ENCODE results near the gene VPREB3. TPM values are rescaled to one million over a fixed set of nuclear protein-coding genes. Genes with fewer than 3 reads are reported as not detected.

VPREB3 gene
- total and polyA plus RNA-seq, 2 of the 8 experiments (the other 6 are each of a cell fraction or from before 2014, with no cell fraction given), result 0.52 to 4.6 TPM

GRCh38 chr22:23750714-23751440 lies 3.3 kb downstream of the VPREB3 start, which contains the start of gene ZNF70:
ZNF70 (minus strand) TSS chr22:23751112; CDS start chr22:23745140, 5,972 bp downstream.
- no peaks in the 10 kb centered on the region for H3K79me1 ChIP-seq (ENCODE audit: low read depth, low read length)
- no peak within 1 kb of the TSS for H3K23ac ChIP-seq (ENCODE audit: insufficient read length)
- no peaks in the 10 kb centered on the region for H4K20me1 ChIP-seq (replicated peaks in 1 of 2; ENCODE audit: control insufficient read depth in 1 of 2, insufficient read depth in 2 of 2, low read length in 2 of 2)
- peak within 1 kb of the TSS; percentile 98 for H4K91ac ChIP-seq (replicated peaks; ENCODE audit: insufficient read length, low read length)
- no peak within 1 kb of the TSS for H2BK120ac ChIP-seq (replicated peaks; ENCODE audit: low read depth, low read length)
- H3K23me2 ChIP-seq (ENCODE audit: low read depth, low read length), result peaks cover 11% of the 10 kb centered on the region; the same call in 1 of the 2 replicates
- no peaks in the 10 kb centered on the region for H3K79me2 ChIP-seq (ENCODE audit: control insufficient read depth in 1 of 2, insufficient read depth in 2 of 2, low read length in 2 of 2)
- peak within 1 kb of the TSS; percentile 97; the same call in 1 of the 2 replicates for H2BK15ac ChIP-seq (ENCODE audit: low read length)
- no peak within 1 kb of the TSS for H2BK20ac ChIP-seq (ENCODE audit: low read length)
- H4K8ac ChIP-seq (ENCODE audit: extremely low read depth, insufficient read depth, low read length), result peak within 1 kb of the TSS; percentile 99
- WGBS, 2 experiments (ENCODE audit: extremely low coverage in 1 of 2, insufficient coverage in 1 of 2, insufficient read length in 1 of 2, insufficient replicate concordance in 2 of 2, low coverage in 1 of 2, low lambda C conversion rate in 2 of 2, missing lambda C conversion rate in 1 of 2), result 1% methylated on average over 18 of the region's 78 CpGs; no CpG with 5 or more reads in 1 of the 2 experiments
- no peak within 1 kb of the TSS for H3K14ac ChIP-seq (ENCODE audit: insufficient read length)
- H2AFZ ChIP-seq (ENCODE audit: low read length), result peak within 1 kb of the TSS; percentile 78; the same call in 1 of the 2 replicates
- no peaks in the 10 kb centered on the region for H3K36me3 ChIP-seq (ENCODE audit: control insufficient read depth in 2 of 4, insufficient read depth in 4 of 4, low read length in 3 of 4)
- peak within 1 kb of the TSS; percentile 87 for H3K18ac ChIP-seq (ENCODE audit: extremely low read depth, low read length)
- peak within 1 kb of the TSS; percentile 86 for H3K56ac ChIP-seq (replicated peaks; ENCODE audit: insufficient read length, low read depth, low read length)
- POLR2A ChIA-PET (ENCODE audit: partially characterized antibody), result interaction anchor here (0.9 to 2.3 kb wide), 6 partner anchors 13 to 98 kb away, joined by 3 to 8 read pairs (median 3); partner anchors contain the start of gene CHCHD10
- peak within 1 kb of the TSS; percentile 98 for H4K5ac ChIP-seq (ENCODE audit: insufficient read length, low read depth, low read length)
- H3K27me3 ChIP-seq (replicated peaks in 1 of 4; ENCODE audit: control insufficient read depth in 3 of 4, extremely low read depth in 1 of 4, insufficient read depth in 3 of 4, low read length in 3 of 4), result no peaks in the 10 kb centered on the region
- peak within 1 kb of the TSS; percentile 59 to 83 (median 78) for H3K4me3 ChIP-seq (ENCODE audit: extremely low read depth in 1 of 4, insufficient read depth in 2 of 4, low read depth in 3 of 4, low read length in 4 of 4)
- no peak within 1 kb of the TSS for H2AK5ac ChIP-seq (ENCODE audit: low read depth, low read length)
- FAIRE-seq, result no peak
- H3K4me2 ChIP-seq (ENCODE audit: insufficient read depth in 1 of 2, low read depth in 2 of 2, low read length in 2 of 2), result peak within 1 kb of the TSS; percentile 74 to 95
- DNase-seq (ENCODE audit: low read depth in 1 of 2, low spot score in 2 of 2), result peak in 1 of 2 experiments; percentile 90
- peaks cover 0 to 6% (median 2%) of the 10 kb centered on the region in 4 experiments; a peak in 3 of 7 replicates for H3K4me1 ChIP-seq (replicated peaks in 1 of 4; ENCODE audit: control insufficient read depth in 3 of 4, insufficient read depth in 4 of 4, low read length in 3 of 4)
- peak within 1 kb of the TSS; percentile 87 for H2BK5ac ChIP-seq (ENCODE audit: low read depth, low read length)
- H3K27ac ChIP-seq (ENCODE audit: low read depth, low read length), result peak within 1 kb of the TSS; percentile 78
- peak within 1 kb of the TSS; percentile 68; the same call in 1 of the 2 replicates for H2BK12ac ChIP-seq (ENCODE audit: low read depth, low read length)
- no peaks in the 10 kb centered on the region for H3K9me3 ChIP-seq (ENCODE audit: insufficient read depth in 2 of 2, low read depth in 1 of 2, low read length in 1 of 2)
- peak within 1 kb of the TSS; percentile 71 to 78 (median 73) for H3K9ac ChIP-seq (replicated peaks in 1 of 4; ENCODE audit: extremely low read depth in 1 of 4, low read depth in 3 of 4, low read length in 3 of 4)
- CTCF ChIA-PET (ENCODE audit: partially characterized antibody), result interaction anchor here (0.5 to 1.7 kb wide), 2 partner anchors 18 to 26 kb away, joined by 3 to 5 read pairs; partner anchors contain the start of gene CHCHD10
- peak within 1 kb of the TSS; percentile 99 for H3K4ac ChIP-seq (replicated peaks; ENCODE audit: insufficient read length, low read depth, low read length)
- TF ChIP-seq KDM5A (IDR thresholded peaks at IDR 0.05; ENCODE audit: low read length), result no peak
- TF ChIP-seq POU5F1 (IDR thresholded peaks at IDR 0.05; ENCODE audit: low read depth, low read length), result no peak
- peak; percentile 89 for TF ChIP-seq ASH2L (IDR thresholded peaks at IDR 0.05; ENCODE audit: low read length)
- TF ChIP-seq CHD2 (IDR thresholded peaks at IDR 0.05; ENCODE audit: low read length), result no peak
- no peak for TF ChIP-seq RNF2 (IDR thresholded peaks at IDR 0.05; ENCODE audit: borderline replicate concordance, low read depth, low read length, missing control alignments, poor library complexity, severe bottlenecking)
- peak; percentile 33; the same call in 1 of the 2 replicates for TF ChIP-seq MAX (IDR thresholded peaks at IDR 0.05)
- no peak for TF ChIP-seq CTCF (IDR thresholded peaks at IDR 0.05; ENCODE audit: control extremely low read depth in 1 of 3, insufficient read depth in 1 of 3, low read depth in 1 of 3, low read length in 3 of 3)
- peak; percentile 81; the same call in 1 of the 2 replicates for TF ChIP-seq RBBP5 (IDR thresholded peaks at IDR 0.05; ENCODE audit: borderline replicate concordance, low read depth, low read length)
